WTC11 (cell line): ENCODE results near the gene EBF3. TPM values are rescaled to one million over a fixed set of nuclear protein-coding genes. Genes with fewer than 3 reads are reported as not detected.

ENCODE experiments used
- ATAC-seq: fragments of 200-7000 bp; cut with Tn5 transposase; 2 replicates; pipeline ENCODE4 v1.10.0; 2021; ENCODE audit warnings: mild to moderate bottlenecking, moderate library complexity
- CTCF ChIA-PET: fragments of 300-600 bp; sonication (Branson Sonifier 250); formaldehyde crosslinking; loops from one replicate; lab custom pipeline; 2021; ENCODE audit warnings: antibody characterized with exemption; lab: Charles Lee
- POLR2A ChIA-PET: fragments of 350-600 bp; sonication (Branson Sonifier 250); formaldehyde crosslinking; loops from one replicate; lab custom pipeline; 2021; ENCODE audit warnings: antibody characterized with exemption; lab: Charles Lee
- DNase-seq: peaks from one replicate; pipeline ENCODE4 v3.0.0; 2021; ENCODE audit warnings: low spot score
- H3K27ac Mint-ChIP-seq: 2 replicates; pipeline ENCODE4 v1.8.0; 2021; ENCODE audit warnings: mixed read lengths
- H3K27me3 Mint-ChIP-seq: 2 replicates; pipeline ENCODE4 v1.8.0; 2021; ENCODE audit warnings: low read depth, mild to moderate bottlenecking, moderate library complexity, mixed read lengths
- H3K36me3 Mint-ChIP-seq: 2 replicates; pipeline ENCODE4 v1.8.0; 2021; ENCODE audit warnings: mixed read lengths
- H3K4me1 Mint-ChIP-seq: 2 replicates; pipeline ENCODE4 v1.8.0; 2022; ENCODE audit warnings: mixed read lengths
- H3K4me3 Mint-ChIP-seq: 2 replicates; pipeline ENCODE4 v1.8.0; 2021; ENCODE audit warnings: mild to moderate bottlenecking, moderate library complexity, mixed read lengths
- H3K9me3 Mint-ChIP-seq: 2 replicates; pipeline ENCODE4 v1.8.0; 2021; ENCODE audit warnings: mixed read lengths
- FOXP1 ChIP-seq: sonication (generic); formaldehyde crosslinking; IDR thresholded peaks from 2 replicates; pipeline ENCODE4 v1.8.0; 2022; ENCODE audit warnings: missing genetic modification reagents, mild to moderate bottlenecking, moderate library complexity, borderline replicate concordance
- IRF2 ChIP-seq: sonication (generic); formaldehyde crosslinking; IDR thresholded peaks from 2 replicates; pipeline ENCODE4 v1.8.0; 2022; ENCODE audit warnings: low read depth, missing genetic modification reagents, borderline replicate concordance
- TEAD4 ChIP-seq: sonication (generic); formaldehyde crosslinking; IDR thresholded peaks from 2 replicates; pipeline ENCODE4 v1.8.0; 2022; ENCODE audit warnings: mild to moderate bottlenecking, missing genetic modification reagents
- ZNF121 ChIP-seq: sonication (generic); formaldehyde crosslinking; IDR thresholded peaks from 2 replicates; pipeline ENCODE4 v1.8.0; 2023; ENCODE audit warnings: missing genetic modification reagents
- ZNF219 ChIP-seq: sonication (generic); formaldehyde crosslinking; IDR thresholded peaks from 2 replicates; pipeline ENCODE4 v1.8.0; 2023; ENCODE audit warnings: missing genetic modification reagents, mild to moderate bottlenecking, borderline replicate concordance
- ZNF396 ChIP-seq: fragments of 250-450 bp; sonication (Bioruptor Pico); IDR thresholded peaks from 2 replicates; pipeline ENCODE4 v1.8.0; 2021; ENCODE audit warnings: mild to moderate bottlenecking, moderate library complexity, borderline replicate concordance
- microRNA-seq: library from miRNA; unstranded; fragments of <30 nt; microRNA quantifications from one replicate; pipeline ENCODE4 v1.2.0, GENCODE V29; 2022; ENCODE audit warnings: borderline number of aligned reads
- total RNA-seq: library from RNA; stranded (reverse); gene quantifications from 3 replicates; pipeline ENCODE4 v1.2.3, GENCODE V29; 2021
- TF ChIP-seq, protein P1 (sequence below): sonication (generic); formaldehyde crosslinking; IDR thresholded peaks from 2 replicates; pipeline ENCODE4 v1.8.1; 2022; ENCODE audit warnings: mild to moderate bottlenecking, moderate library complexity, missing genetic modification reagents
- TF ChIP-seq, protein P2 (sequence below): sonication (generic); formaldehyde crosslinking; IDR thresholded peaks from 2 replicates; pipeline ENCODE4 v1.8.0; 2022; ENCODE audit warnings: mild to moderate bottlenecking, missing genetic modification reagents
- TF ChIP-seq, protein P3 (sequence below): fragments of 250-450 bp; sonication (Bioruptor Pico); IDR thresholded peaks from 2 replicates; pipeline ENCODE4 v1.8.0; 2021; ENCODE audit warnings: mild to moderate bottlenecking
- TF ChIP-seq, protein P4 (sequence below): sonication (generic); formaldehyde crosslinking; IDR thresholded peaks from 2 replicates; pipeline ENCODE4 v1.8.0; 2023; ENCODE audit warnings: mild to moderate bottlenecking, missing genetic modification reagents
- TF ChIP-seq, protein P5 (sequence below): sonication (generic); formaldehyde crosslinking; IDR thresholded peaks from 2 replicates; pipeline ENCODE4 v1.8.1; 2023; ENCODE audit warnings: mild to moderate bottlenecking, missing genetic modification reagents, borderline replicate concordance

Gene EBF3
- total RNA-seq, 1 experiment from 2014 or later = 1.2 TPM

DNA sequence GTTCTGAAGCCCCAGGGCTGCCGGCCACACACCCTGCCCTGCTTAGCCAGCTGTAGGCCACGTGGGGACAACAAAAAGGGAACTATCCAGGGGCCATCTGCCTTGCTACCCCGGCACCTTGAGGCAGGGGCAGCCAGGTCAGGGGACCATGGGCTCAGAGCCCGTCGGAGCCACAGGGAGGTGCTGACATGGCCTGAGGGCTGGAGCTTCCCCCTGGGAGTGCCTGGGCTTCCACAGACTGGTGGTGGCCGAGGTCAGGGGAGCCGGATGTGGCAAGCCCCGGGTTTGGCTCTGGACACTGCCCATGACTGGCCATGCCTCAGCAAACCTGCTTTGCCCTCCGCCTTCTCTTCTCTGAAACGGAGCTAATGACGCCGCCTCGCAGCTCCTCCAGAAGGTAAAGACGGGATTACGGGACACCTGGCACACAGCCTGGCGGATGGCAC, 178.5 kb downstream of the EBF3 start:
- Mint-ChIP-seq H3K4me3 (no peak overlapping the region), H3K9me3 (peaks cover 14% of the 10 kb centered on the region), H3K27ac (no peak overlapping the region), H3K4me1 (no peaks in the 10 kb centered on the region), H3K27me3 (no peaks in the 10 kb centered on the region), H3K36me3 (peaks cover 3% of the 10 kb centered on the region; the same call in 1 of the 2 replicates)
- no peak for DNase-seq
- ChIA-PET POLR2A (no interaction called here), CTCF (interaction anchor here (0.7 to 1.4 kb wide), 2 partner anchors 127 to 259 kb away, joined by 3 to 4 read pairs; no protein-coding TSS in a partner anchor)
- ATAC-seq = no peak
- TF ChIP-seq, protein P1, sequence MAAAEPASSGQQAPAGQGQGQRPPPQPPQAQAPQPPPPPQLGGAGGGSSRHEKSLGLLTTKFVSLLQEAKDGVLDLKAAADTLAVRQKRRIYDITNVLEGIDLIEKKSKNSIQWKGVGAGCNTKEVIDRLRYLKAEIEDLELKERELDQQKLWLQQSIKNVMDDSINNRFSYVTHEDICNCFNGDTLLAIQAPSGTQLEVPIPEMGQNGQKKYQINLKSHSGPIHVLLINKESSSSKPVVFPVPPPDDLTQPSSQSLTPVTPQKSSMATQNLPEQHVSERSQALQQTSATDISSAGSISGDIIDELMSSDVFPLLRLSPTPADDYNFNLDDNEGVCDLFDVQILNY (CRISPR knock-in tag) = no peak
- TF ChIP-seq, protein P2, sequence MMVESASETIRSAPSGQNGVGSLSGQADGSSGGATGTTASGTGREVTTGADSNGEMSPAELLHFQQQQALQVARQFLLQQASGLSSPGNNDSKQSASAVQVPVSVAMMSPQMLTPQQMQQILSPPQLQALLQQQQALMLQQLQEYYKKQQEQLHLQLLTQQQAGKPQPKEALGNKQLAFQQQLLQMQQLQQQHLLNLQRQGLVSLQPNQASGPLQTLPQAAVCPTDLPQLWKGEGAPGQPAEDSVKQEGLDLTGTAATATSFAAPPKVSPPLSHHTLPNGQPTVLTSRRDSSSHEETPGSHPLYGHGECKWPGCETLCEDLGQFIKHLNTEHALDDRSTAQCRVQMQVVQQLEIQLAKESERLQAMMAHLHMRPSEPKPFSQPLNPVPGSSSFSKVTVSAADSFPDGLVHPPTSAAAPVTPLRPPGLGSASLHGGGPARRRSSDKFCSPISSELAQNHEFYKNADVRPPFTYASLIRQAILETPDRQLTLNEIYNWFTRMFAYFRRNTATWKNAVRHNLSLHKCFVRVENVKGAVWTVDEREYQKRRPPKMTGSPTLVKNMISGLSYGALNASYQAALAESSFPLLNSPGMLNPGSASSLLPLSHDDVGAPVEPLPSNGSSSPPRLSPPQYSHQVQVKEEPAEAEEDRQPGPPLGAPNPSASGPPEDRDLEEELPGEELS = no peak
- TF ChIP-seq, protein P3, sequence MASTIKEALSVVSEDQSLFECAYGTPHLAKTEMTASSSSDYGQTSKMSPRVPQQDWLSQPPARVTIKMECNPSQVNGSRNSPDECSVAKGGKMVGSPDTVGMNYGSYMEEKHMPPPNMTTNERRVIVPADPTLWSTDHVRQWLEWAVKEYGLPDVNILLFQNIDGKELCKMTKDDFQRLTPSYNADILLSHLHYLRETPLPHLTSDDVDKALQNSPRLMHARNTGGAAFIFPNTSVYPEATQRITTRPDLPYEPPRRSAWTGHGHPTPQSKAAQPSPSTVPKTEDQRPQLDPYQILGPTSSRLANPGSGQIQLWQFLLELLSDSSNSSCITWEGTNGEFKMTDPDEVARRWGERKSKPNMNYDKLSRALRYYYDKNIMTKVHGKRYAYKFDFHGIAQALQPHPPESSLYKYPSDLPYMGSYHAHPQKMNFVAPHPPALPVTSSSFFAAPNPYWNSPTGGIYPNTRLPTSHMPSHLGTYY (CRISPR knock-in tag) = no peak
- TF ChIP-seq, protein P4, sequence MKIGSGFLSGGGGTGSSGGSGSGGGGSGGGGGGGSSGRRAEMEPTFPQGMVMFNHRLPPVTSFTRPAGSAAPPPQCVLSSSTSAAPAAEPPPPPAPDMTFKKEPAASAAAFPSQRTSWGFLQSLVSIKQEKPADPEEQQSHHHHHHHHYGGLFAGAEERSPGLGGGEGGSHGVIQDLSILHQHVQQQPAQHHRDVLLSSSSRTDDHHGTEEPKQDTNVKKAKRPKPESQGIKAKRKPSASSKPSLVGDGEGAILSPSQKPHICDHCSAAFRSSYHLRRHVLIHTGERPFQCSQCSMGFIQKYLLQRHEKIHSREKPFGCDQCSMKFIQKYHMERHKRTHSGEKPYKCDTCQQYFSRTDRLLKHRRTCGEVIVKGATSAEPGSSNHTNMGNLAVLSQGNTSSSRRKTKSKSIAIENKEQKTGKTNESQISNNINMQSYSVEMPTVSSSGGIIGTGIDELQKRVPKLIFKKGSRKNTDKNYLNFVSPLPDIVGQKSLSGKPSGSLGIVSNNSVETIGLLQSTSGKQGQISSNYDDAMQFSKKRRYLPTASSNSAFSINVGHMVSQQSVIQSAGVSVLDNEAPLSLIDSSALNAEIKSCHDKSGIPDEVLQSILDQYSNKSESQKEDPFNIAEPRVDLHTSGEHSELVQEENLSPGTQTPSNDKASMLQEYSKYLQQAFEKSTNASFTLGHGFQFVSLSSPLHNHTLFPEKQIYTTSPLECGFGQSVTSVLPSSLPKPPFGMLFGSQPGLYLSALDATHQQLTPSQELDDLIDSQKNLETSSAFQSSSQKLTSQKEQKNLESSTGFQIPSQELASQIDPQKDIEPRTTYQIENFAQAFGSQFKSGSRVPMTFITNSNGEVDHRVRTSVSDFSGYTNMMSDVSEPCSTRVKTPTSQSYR = no peak
- no peak for TF ChIP-seq ZNF396 (CRISPR knock-in tag)
- no peak for TF ChIP-seq FOXP1
- TF ChIP-seq, protein P5, sequence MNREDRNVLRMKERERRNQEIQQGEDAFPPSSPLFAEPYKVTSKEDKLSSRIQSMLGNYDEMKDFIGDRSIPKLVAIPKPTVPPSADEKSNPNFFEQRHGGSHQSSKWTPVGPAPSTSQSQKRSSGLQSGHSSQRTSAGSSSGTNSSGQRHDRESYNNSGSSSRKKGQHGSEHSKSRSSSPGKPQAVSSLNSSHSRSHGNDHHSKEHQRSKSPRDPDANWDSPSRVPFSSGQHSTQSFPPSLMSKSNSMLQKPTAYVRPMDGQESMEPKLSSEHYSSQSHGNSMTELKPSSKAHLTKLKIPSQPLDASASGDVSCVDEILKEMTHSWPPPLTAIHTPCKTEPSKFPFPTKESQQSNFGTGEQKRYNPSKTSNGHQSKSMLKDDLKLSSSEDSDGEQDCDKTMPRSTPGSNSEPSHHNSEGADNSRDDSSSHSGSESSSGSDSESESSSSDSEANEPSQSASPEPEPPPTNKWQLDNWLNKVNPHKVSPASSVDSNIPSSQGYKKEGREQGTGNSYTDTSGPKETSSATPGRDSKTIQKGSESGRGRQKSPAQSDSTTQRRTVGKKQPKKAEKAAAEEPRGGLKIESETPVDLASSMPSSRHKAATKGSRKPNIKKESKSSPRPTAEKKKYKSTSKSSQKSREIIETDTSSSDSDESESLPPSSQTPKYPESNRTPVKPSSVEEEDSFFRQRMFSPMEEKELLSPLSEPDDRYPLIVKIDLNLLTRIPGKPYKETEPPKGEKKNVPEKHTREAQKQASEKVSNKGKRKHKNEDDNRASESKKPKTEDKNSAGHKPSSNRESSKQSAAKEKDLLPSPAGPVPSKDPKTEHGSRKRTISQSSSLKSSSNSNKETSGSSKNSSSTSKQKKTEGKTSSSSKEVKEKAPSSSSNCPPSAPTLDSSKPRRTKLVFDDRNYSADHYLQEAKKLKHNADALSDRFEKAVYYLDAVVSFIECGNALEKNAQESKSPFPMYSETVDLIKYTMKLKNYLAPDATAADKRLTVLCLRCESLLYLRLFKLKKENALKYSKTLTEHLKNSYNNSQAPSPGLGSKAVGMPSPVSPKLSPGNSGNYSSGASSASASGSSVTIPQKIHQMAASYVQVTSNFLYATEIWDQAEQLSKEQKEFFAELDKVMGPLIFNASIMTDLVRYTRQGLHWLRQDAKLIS (CRISPR knock-in tag) = no peak
- TF ChIP-seq ZNF121 (CRISPR knock-in tag) = no peak
- no peak for TF ChIP-seq TEAD4 (CRISPR knock-in tag)
- no peak for TF ChIP-seq ZNF219 (CRISPR knock-in tag)
- TF ChIP-seq IRF2 = no peak

Small RNAs within 50 kb of the gene (microRNA-seq; reads per million reads assigned to microRNA genes)
- not detected for gene MIR4297

Other genes with a start within 250 kb of the EBF3 start
- 1.4 to 1.9 TPM (median 1.6 TPM) in 3 replicates for gene C10orf143, start 146.6 kb upstream of the EBF3 start, total RNA-seq
- 132 to 142 TPM (median 133 TPM) in 3 replicates for gene GLRX3, start 172.1 kb upstream of the EBF3 start, total RNA-seq